Brain microvascular endothelial cell (primary cell): Measurements from ENCODE around the gene SEMA3A.
"Not testable (repeated sequence)": the region's sequence is repeated elsewhere in the genome, so short reads cannot be mapped to it uniquely, and the experiment has no call there.

Source experiments
- DNase-seq: peaks from one replicate; pipeline ENCODE4 v3.0.0-alpha.2; 2020
- H3K27ac ChIP-seq: fragments of 250-450 bp; sonication (Bioruptor Pico); 2 replicates; pipeline ENCODE4 v1.5.1; 2020; ENCODE audit warnings: mild to moderate bottlenecking, moderate library complexity
- H3K27me3 ChIP-seq: fragments of 250-450 bp; sonication (Bioruptor Pico); replicated peaks from 2 replicates; pipeline ENCODE4 v1.5.1; 2020; ENCODE audit warnings: mild to moderate bottlenecking
- H3K36me3 ChIP-seq: fragments of 250-450 bp; sonication (Bioruptor Pico); replicated peaks from 2 replicates; pipeline ENCODE4 v1.5.1; 2020; ENCODE audit warnings: mild to moderate bottlenecking
- H3K4me3 ChIP-seq: 2 replicates; pipeline ENCODE4 v1.5.1; 2011; ENCODE audit warnings: low read depth, mild to moderate bottlenecking, control low read depth, low read length, moderate library complexity
- CTCF ChIP-seq: IDR thresholded peaks from 2 replicates; pipeline ENCODE4 v1.5.1; 2011; ENCODE audit warnings: low read depth, mild to moderate bottlenecking, moderate library complexity, low read length, control low read depth, inconsistent platforms; ENCODE audit errors: missing control alignments
- in situ Hi-C: cut with HindIII; loops from 2 replicates; pipeline ENCODE4 v1.10.0; 2017; ENCODE audit warnings: low sequenced_read_pairs, low pct_ligation_motif_present

Gene SEMA3A

GRCh38 chr7:84194484-84195271 lies at the start of gene SEMA3A:
SEMA3A (minus strand) TSS chr7:84194789; CDS start chr7:84194586, 203 bp downstream.
- Histone ChIP-seq H3K36me3 (no peaks in the 10 kb centered on the region), H3K27me3 (no peaks in the 10 kb centered on the region), H3K27ac (peak within 1 kb of the TSS; percentile 61), H3K4me3 (peak within 1 kb of the TSS; percentile 63)
- TF ChIP-seq CTCF, result peak; percentile 6
- in situ Hi-C loops, result no loop called here
- DNase-seq, result peak; percentile 78

- in situ Hi-C loops, result not testable (repeated sequence)
These were observed 48.4 kb upstream of the SEMA3A start for GRCh38 chr7:84243037-84243436.

GRCh38 chr7:84238596-84238995 lies 44.0 kb upstream of the SEMA3A start:
- Histone ChIP-seq H3K36me3 (no peaks in the 10 kb centered on the region), H3K27me3 (no peaks in the 10 kb centered on the region), H3K27ac (no peak overlapping the region), H3K4me3 (no peak overlapping the region)
- DNase-seq, result no peak
- in situ Hi-C loops, result no loop called here
- TF ChIP-seq CTCF, result no peak

More at GRCh38 chr7:84243037-84243436, 48.4 kb upstream of the SEMA3A start:
- H3K4me3 ChIP-seq, H3K27me3 ChIP-seq, H3K27ac ChIP-seq, H3K36me3 ChIP-seq, DNase-seq: not testable (repeated sequence)

- H3K27ac ChIP-seq, result peak overlapping the region; percentile 78
- no peaks in the 10 kb centered on the region for H3K36me3 ChIP-seq
- H3K27me3 ChIP-seq, result no peaks in the 10 kb centered on the region
- no peak for TF ChIP-seq CTCF
- H3K4me3 ChIP-seq, result no peak overlapping the region
- in situ Hi-C loops, result no loop called here
- DNase-seq, result peak; percentile 84
These were observed 43.1 kb upstream of the SEMA3A start for GRCh38 chr7:84237533-84238173.

GRCh38 chr7:84236398-84236797 lies 41.8 kb upstream of the SEMA3A start:
- Histone ChIP-seq H3K36me3 (no peaks in the 10 kb centered on the region), H3K27ac (peak overlapping the region; percentile 78), H3K27me3 (no peaks in the 10 kb centered on the region), H3K4me3 (no peak overlapping the region)
- in situ Hi-C loops, result no loop called here
- DNase-seq, result no peak
- no peak for TF ChIP-seq CTCF

- Histone ChIP-seq H3K4me3 (no peak overlapping the region), H3K27me3 (no peaks in the 10 kb centered on the region), H3K27ac (no peak overlapping the region), H3K36me3 (no peaks in the 10 kb centered on the region)
- peak; percentile 50 for DNase-seq
- in situ Hi-C loops, result no loop called here
- TF ChIP-seq CTCF, result peak; percentile 41
These were observed 38.1 kb upstream of the SEMA3A start for GRCh38 chr7:84232646-84233045.
